HL-60/S4 treated with phorbol 12-myristate 13-acetate at 8.2 ng/mL for 4 days and 3 days (cell line): ENCODE results near the gene RAB30.
"Not testable (repeated sequence)": the region's sequence is repeated elsewhere in the genome, so short reads cannot be mapped to it uniquely, and the experiment has no call there.

Source experiments
- in situ Hi-C: fragments of 300-500 bp; cut with MboI; formaldehyde crosslinking; loops from 2 replicates; pipeline ENCODE4 v1.15.0; 2022; ENCODE audit warnings: low sequenced_read_pairs

Gene RAB30

GRCh38 chr11:83011333-83012167 lies 60.1 kb downstream of the RAB30 start:
- in situ Hi-C loops: no loop called here

DNA sequence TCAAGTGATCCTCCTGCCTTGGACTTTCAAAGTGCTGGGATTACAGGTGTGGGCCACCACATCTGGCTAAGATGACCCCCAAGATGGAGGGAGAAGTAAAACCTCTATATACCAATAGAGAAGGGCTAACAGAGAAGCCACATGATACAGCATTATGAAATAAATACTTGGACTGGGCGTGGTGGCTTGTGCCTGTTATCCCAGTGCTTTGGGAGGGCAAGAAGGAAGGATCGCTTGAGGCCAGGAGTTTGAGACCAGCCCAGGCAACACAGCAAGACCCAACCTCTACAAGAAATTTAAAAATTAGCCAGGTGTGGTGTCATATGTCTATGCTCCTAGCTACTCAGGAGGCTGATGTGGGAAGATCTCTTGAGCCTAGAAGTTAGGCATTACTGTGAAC lies 61.7 kb downstream of the RAB30 start:
- in situ Hi-C loops: no loop called here

- in situ Hi-C loops: not testable (repeated sequence)
These were observed 62.6 kb downstream of the RAB30 start for GRCh38 chr11:83009136-83009535.

GRCh38 chr11:83008581-83008923 lies 63.1 kb downstream of the RAB30 start:
- in situ Hi-C loops: no loop called here

- in situ Hi-C loops: no loop called here
These were observed 63.7 kb downstream of the RAB30 start for GRCh38 chr11:83007909-83008580.

- in situ Hi-C loops: no loop called here
These were observed 64.2 kb downstream of the RAB30 start for GRCh38 chr11:83007477-83007876.

DNA sequence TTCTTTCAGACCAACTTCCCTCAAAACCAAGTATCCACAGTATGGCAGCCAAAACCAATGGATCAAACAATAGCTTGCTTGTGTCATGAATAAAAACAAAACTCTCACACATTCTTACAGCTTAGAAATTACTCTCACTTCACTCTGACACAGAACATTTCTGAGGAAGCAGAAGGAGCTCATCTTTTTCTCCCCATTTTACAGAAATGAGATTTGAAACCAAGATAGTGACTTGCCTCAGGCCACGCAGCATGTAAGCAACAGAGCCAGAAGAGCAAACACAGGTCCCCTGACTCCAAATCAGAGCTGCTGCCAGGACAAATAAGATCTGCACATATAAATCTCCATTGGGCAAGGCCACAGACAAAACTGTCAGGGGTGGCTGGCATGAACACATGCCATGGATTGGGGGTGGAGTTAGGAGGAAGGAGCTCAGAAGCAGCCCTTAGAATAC lies 64.8 kb downstream of the RAB30 start:
- in situ Hi-C loops: no loop called here

DNA sequence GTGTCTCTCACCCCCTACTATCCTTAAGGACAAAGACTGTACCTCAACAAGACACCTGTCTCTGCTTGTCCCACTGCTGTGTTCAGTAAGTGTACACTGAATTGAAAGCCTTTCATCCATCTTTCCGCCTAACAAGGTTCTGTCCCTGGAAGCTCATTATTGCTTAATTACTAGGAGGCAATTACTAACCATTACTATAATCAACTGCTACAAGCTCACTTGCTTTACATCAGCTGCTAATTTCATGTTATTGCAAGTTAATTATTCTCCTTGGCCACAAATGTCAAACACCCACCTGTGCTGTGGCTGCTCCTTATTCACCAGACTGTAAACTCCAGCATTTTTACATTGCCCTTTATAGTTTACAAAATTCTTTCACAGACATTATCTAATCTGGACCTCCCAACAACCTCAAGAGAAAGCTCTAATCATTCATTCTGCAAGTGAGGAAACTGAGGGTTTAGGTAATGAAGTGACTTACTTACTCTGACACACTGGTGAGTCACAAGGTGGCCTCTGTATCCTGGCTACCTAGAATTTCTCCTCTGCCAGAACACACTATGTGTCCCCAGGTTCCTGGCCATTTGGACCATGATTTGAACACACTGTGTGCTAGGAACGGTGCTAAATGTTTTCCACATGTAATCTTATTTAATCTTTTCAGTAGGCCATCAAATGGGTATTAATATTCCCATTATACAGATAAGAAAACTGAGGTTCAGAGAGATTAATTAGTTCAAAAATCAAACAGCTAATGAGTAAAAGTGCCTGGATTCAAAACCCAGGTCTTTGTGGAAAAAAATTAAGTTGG lies 66.7 kb downstream of the RAB30 start:
- in situ Hi-C loops: no loop called here

DNA sequence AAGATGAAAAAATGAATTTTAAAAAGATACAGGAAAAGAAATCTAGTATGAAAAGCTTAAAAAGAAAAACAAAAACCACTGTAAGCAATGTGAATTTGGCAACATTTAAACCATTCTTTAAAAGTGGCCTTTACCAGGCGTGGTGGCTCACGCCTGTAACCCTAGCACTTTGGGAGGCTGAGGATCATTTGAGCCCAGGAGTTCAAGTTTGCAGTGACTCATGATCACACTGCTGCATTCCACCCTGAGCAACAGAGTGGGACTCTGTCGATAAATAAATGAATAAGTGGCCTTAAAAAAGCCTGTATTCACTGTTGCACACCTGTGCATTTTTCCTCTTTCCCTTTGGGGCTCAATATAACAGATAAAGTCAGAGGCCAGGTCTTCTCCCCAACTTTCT lies 69.2 kb downstream of the RAB30 start:
- in situ Hi-C loops: no loop called here

DNA sequence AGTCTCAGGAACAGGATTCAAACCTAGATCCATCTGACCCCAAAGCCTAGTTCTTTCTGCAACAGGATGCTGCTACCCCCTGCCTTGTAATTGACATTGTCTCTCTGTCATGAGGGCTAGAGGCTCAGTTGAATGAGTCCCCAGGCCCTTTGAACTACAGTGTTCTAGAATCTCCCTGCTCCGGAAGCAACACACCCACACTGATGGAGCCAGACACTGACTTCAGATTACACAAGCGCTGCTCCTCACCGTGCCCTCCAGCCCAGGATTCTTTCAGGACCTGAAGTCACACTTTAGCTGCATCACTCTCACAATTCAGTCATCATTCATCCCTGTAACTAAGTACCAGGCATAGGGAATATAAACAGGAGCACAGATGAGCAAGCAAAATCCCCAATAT lies 69.6 kb downstream of the RAB30 start:
- in situ Hi-C loops: no loop called here

GRCh38 chr11:83000381-83000780 lies 71.3 kb downstream of the RAB30 start:
- in situ Hi-C loops: no loop called here

DNA sequence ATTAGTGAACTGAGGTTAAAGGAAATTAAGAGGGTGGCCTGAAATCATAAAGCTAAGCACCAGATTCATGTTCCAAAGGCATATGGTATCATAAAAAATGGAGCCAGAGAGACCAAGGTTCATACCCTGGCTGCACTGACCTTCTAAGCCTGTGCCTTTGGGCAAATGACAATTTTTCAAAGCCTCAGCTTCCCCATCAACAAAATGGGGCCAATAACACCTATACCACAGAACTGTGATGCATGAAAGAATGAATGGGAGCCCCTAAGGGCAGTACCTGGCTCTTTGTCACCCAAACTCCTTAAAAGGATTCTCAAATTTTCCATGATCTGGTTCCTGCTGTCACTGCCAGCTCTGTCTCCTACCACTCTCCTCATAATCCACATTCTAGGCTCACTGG lies 72.5 kb downstream of the RAB30 start:
- in situ Hi-C loops: no loop called here

DNA sequence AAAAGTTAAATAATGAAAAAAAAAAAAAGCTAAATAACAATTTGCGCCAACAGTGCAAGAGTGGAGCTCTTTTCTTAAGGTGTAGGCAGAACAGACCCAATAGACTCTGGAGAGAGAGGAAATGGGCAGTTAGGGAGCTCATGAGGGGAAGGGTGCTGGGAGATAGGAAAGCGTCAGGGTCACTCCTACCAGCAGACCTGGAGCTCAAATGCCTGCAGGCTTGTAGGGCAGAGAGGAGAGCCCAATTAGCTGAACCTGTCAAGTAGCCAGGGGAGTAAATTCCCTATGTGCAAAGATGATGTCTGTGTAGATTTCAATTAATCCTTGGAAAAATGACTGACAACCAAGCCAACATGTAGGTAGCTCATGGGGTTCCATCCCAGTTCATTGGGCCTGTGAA lies 73.0 kb downstream of the RAB30 start:
- in situ Hi-C loops: no loop called here

- in situ Hi-C loops: no loop called here
These were observed 74.6 kb downstream of the RAB30 start for GRCh38 chr11:82996966-82997606.

DNA sequence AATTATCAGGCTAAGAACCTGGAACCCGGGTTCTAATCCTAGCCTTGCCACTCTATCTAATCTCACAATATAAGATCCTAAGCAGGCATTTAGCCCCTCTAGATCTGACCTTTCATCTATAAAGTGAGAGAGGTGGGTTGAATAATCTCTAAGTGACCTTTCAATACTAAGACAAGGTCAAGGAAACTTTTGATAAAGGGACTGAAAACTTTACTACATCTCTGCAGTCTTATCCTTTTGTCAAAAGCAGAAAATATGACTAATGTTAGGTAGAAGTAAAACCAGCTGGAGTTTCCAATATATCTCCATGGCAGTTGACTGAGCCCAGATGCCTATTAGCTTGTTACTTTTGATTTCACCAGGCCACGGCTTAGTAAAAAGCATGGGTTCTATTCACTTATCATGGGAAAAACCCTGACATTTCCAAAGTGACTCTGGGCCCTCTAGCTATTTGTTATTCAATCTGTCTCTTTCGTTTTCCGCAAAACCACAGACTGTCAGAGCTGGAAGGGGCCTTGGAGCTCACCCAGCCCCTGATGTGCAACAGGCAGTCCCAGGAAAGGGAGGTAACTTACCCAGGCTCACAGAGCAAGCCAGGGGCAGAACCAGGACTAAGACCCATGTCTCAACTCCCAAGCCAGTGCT lies 75.8 kb downstream of the RAB30 start:
- in situ Hi-C loops: no loop called here

GRCh38 chr11:82995235-82995634 lies 76.5 kb downstream of the RAB30 start:
- in situ Hi-C loops: no loop called here

DNA sequence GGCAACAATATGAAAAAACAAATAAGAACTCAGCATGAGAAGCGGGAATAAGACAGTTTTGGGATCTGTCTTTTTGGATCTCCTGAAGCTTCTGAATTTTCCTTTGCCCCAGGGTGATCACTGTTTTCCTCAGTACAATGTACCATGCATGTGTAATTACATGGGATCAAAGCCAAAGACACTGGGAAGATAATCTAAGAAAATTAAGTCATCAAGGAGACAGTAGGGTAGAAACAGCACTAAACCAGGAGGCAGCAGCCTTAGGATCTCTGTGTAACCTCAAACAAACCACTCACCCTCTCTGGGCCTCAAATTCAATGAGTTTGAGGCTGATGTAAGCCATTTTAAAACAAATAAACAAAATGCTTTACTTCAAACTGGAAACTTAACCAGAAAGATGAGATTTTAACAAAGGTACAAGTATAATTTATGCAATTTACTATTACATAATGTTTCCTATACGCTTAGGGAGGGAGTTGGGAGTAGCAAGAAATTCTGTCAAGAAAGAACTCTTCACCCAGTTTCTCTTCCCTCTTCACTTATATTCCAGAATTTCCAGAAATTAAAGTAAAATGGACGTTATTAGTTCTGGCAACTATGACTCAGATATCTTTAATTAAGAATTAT lies 77.0 kb downstream of the RAB30 start:
- in situ Hi-C loops: no loop called here

GRCh38 chr11:82992223-82992622 lies 79.5 kb downstream of the RAB30 start:
- in situ Hi-C loops: no loop called here

DNA sequence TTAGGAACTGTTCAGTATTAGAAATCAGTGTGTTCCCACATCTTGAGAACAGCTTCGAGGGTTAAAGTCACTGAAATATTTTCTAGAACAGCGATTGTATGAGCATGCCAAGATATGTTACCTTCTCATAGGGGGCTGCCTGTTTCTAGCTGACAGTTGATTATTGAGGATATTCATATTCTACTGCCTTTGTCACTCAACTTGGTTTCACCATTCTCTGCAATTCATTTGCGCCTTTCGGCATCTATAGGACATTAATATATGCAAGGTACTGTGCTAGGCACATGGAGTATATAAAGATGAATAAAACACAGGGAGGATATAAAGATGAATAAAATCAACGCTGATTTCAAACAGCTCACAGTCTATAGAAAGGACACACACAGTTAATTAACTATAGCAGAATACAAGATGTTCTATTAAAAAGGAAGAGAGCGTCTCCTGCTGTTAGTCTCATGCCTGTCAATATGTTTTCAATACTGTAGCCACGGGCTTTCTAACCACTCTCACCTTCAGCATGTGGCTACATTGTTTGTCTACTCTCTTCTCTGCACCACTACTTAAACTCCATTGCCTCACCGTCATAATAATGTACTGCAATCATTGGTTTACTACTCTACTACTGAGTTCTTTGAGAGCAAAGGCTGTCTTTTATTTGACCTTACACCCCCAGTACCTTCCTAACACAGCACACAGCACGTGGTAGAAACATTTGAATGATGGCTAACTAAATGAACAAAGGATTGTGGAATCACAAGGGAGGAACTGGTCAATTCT lies 81.9 kb downstream of the RAB30 start:
- in situ Hi-C loops: no loop called here
